Uterus (tissue), 4 donors: ENCODE results near the gene HIVEP3. TPM values are rescaled to one million over a fixed set of nuclear protein-coding genes. Genes with fewer than 3 reads are reported as not detected.

ENCODE experiments used
- DNase-seq, 2 donors: peaks; one replicate each; pipeline ENCODE4 v3.0.0-alpha.2; 2019 to 2020
- H3K27ac ChIP-seq, 2 donors: fragments of 200-600 bp; sonication (generic); 1 replicate in 1 of 2; 2 replicates in 1 of 2; pipeline ENCODE4 v1.5.1; 2016 to 2018
- H3K27me3 ChIP-seq, 2 donors: fragments of 200-600 bp; sonication (generic); one replicate each; pipeline ENCODE4 v1.5.1; 2018 to 2019; ENCODE audit warnings: control low read depth in 1 of 2
- H3K36me3 ChIP-seq, 2 donors: fragments of 200-600 bp; sonication (generic); one replicate each; pipeline ENCODE4 v1.5.1; 2019; ENCODE audit warnings: control low read depth in 1 of 2
- H3K4me1 ChIP-seq, 2 donors: fragments of 200-600 bp; sonication (generic); one replicate each; pipeline ENCODE4 v1.5.1; 2018 to 2019; ENCODE audit warnings: control low read depth in 1 of 2
- H3K4me3 ChIP-seq, 2 donors: fragments of 200-600 bp; sonication (generic); 1 replicate in 1 of 2; 2 replicates in 1 of 2; pipeline ENCODE4 v1.5.1; 2018 to 2019; ENCODE audit warnings: mild to moderate bottlenecking in 1 of 2
- H3K9me3 ChIP-seq, 2 donors: fragments of 200-600 bp; sonication (generic); one replicate each; pipeline ENCODE4 v1.5.1; 2019; ENCODE audit warnings: control low read depth in 1 of 2
- CTCF ChIP-seq, 4 experiments: fragments of 200-600 bp in 2 of 4; fragments of 450-650 bp in 2 of 4; sonication (generic) in 2 of 4; IDR thresholded peaks; one replicate each; pipeline ENCODE4 v1.5.1; 2016 to 2019; ENCODE audit warnings: antibody characterized with exemption in 4 of 4, mild to moderate bottlenecking in 2 of 4, moderate library complexity in 1 of 4
- POLR2A ChIP-seq, 2 donors: fragments of 450-650 bp; IDR thresholded peaks; one replicate each; pipeline ENCODE4 v1.6.1; 2016; ENCODE audit warnings: antibody characterized with exemption in 2 of 2, mild to moderate bottlenecking in 1 of 2, moderate library complexity in 1 of 2
- intact Hi-C: fragments of 100-400 bp; cut with DNase I; formaldehyde crosslinking; loops from one replicate; pipeline ENCODE4 v1.15.1; 2023; ENCODE audit warnings: low total_unique reads
- total RNA-seq, 4 donors: library from RNA; depleted of rRNA in 3 of 4; stranded (reverse); fragments of >200 nt in 3 of 4; gene quantifications; one replicate each; pipeline versions ENCODE4 v1.1.0 to v1.2.4, GENCODE V29; 2014 to 2023
- donor health status: DM: yes; HTN: yes; CAD: no.

The HIVEP3 gene
- total RNA-seq, 4 donors from 2014 or later, result 0.51 to 7.6 (median 2.9) TPM

GRCh38 chr1:41662765-41663437, 255.8 kb downstream of the HIVEP3 start:
- Histone ChIP-seq H3K27ac (peak overlapping the region; percentile 85 to 90), H3K36me3 (no peaks in the 10 kb centered on the region), H3K4me3 (peak overlapping the region; percentile 24 to 53), H3K9me3 (no peaks in the 10 kb centered on the region), H3K4me1 (peaks cover 0 to 13% of the 10 kb centered on the region in 2 donors), H3K27me3 (no peaks in the 10 kb centered on the region)
- DNase-seq, result peak; percentile 49 to 55
- no peak for TF ChIP-seq CTCF (IDR thresholded peaks at IDR 0.05)
- no peak for TF ChIP-seq POLR2A (IDR thresholded peaks at IDR 0.05)
- intact Hi-C loops, result no loop called here

GRCh38 chr1:41662061-41662764, 256.5 kb downstream of the HIVEP3 start:
- Histone ChIP-seq H3K36me3 (no peaks in the 10 kb centered on the region), H3K4me3 (peak overlapping the region; percentile 24 to 53), H3K27ac (peak overlapping the region; percentile 85 to 90), H3K9me3 (no peaks in the 10 kb centered on the region), H3K27me3 (no peaks in the 10 kb centered on the region), H3K4me1 (peaks cover 0 to 13% of the 10 kb centered on the region in 2 donors)
- peak; percentile 52 to 62 for DNase-seq
- intact Hi-C loops, result no loop called here
- peak; percentile 26 to 32 for TF ChIP-seq POLR2A (IDR thresholded peaks at IDR 0.05)
- no peak for TF ChIP-seq CTCF (IDR thresholded peaks at IDR 0.05)

GRCh38 chr1:41661428-41662060, 257.2 kb downstream of the HIVEP3 start:
- no peaks in the 10 kb centered on the region for H3K36me3 ChIP-seq
- TF ChIP-seq CTCF (IDR thresholded peaks at IDR 0.05), result no peak
- no peak for TF ChIP-seq POLR2A (IDR thresholded peaks at IDR 0.05)
- H3K4me1 ChIP-seq, result peaks cover 0 to 13% of the 10 kb centered on the region in 2 donors
- DNase-seq, result no peak
- peak overlapping the region; percentile 23 to 42 for H3K4me3 ChIP-seq
- peak overlapping the region in 1 of 2 donors; percentile 46 for H3K27ac ChIP-seq
- intact Hi-C loops, result no loop called here
- H3K27me3 ChIP-seq, result no peaks in the 10 kb centered on the region
- H3K9me3 ChIP-seq, result no peaks in the 10 kb centered on the region

GRCh38 chr1:41660570-41661427, 257.9 kb downstream of the HIVEP3 start:
- H3K36me3 ChIP-seq, result no peaks in the 10 kb centered on the region
- H3K4me3 ChIP-seq, result no peak overlapping the region
- no peak overlapping the region for H3K27ac ChIP-seq
- no peak for DNase-seq
- no peaks in the 10 kb centered on the region for H3K9me3 ChIP-seq
- H3K4me1 ChIP-seq, result peaks cover 0 to 13% of the 10 kb centered on the region in 2 donors
- intact Hi-C loops, result no loop called here
- no peaks in the 10 kb centered on the region for H3K27me3 ChIP-seq
- no peak for TF ChIP-seq CTCF (IDR thresholded peaks at IDR 0.05)
